ENCODE results near the gene GPR107. TPM values are rescaled to one million over a fixed set of nuclear protein-coding genes. Genes with fewer than 3 reads are reported as not detected.

GPR107 gene
- total RNA-seq, 2 experiments from 2014 or later = 10.4 to 24.3 TPM

DNA sequence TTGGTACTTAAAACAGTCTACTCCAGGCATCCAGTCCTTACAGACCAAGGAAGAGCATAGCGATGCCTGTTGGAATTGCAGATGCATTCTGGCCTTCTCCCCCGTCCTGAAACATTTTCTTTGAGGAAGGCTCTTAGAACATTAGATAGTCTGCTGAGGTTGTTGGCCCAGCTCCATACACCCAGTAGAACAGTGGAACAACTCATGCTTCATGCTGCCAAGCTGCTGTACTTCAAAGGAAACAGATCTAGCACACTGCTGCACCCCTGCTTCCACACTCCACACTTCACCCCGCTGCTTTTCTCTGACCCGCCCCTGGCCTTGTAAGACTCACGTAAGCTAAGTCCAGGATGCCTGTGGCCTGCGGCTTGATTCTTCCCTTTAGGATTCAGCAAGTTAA, 85.1 kb downstream of the GPR107 start:
- ChIA-PET CTCF (ENCODE audit: unreplicated experiment) (no interaction called here), POLR2A (no interaction called here)
- Histone ChIP-seq H3K9me3 (ENCODE audit: low read length) (no peaks in the 10 kb centered on the region), H2AFZ (ENCODE audit: low read length) (no peak overlapping the region), H3K36me3 (ENCODE audit: insufficient read depth, low read length) (no peaks in the 10 kb centered on the region), H3K27ac (ENCODE audit: low read depth, low read length, poor library complexity, severe bottlenecking) (no peak overlapping the region), H3K79me2 (ENCODE audit: insufficient read depth, low read depth, low read length) (no peaks in the 10 kb centered on the region), H3K9me2 (ENCODE audit: insufficient read depth, low read length) (no peaks in the 10 kb centered on the region), H3K4me1 (ENCODE audit: insufficient read depth, low read length, poor library complexity, severe bottlenecking) (no peaks in the 10 kb centered on the region), H3K4me3 (ENCODE audit: low read depth, low read length, poor library complexity, severe bottlenecking) (no peak overlapping the region), H4K20me1 (ENCODE audit: insufficient read depth, low read length) (no peaks in the 10 kb centered on the region), H3K4me2 (ENCODE audit: low read length) (no peak overlapping the region)
- no peak for TF ChIP-seq EZH2phosphoT487 (IDR thresholded peaks at IDR 0.05; ENCODE audit: borderline replicate concordance, low read depth, low read length)
- TF ChIP-seq, protein P1, sequence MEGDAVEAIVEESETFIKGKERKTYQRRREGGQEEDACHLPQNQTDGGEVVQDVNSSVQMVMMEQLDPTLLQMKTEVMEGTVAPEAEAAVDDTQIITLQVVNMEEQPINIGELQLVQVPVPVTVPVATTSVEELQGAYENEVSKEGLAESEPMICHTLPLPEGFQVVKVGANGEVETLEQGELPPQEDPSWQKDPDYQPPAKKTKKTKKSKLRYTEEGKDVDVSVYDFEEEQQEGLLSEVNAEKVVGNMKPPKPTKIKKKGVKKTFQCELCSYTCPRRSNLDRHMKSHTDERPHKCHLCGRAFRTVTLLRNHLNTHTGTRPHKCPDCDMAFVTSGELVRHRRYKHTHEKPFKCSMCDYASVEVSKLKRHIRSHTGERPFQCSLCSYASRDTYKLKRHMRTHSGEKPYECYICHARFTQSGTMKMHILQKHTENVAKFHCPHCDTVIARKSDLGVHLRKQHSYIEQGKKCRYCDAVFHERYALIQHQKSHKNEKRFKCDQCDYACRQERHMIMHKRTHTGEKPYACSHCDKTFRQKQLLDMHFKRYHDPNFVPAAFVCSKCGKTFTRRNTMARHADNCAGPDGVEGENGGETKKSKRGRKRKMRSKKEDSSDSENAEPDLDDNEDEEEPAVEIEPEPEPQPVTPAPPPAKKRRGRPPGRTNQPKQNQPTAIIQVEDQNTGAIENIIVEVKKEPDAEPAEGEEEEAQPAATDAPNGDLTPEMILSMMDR (conservative IDR thresholded peaks at IDR 0.05; ENCODE audit: low read length) = no peak
- intact Hi-C loops (cut with micrococcal nuclease; ENCODE audit: unreplicated experiment) = no loop called here
- DNase-seq (ENCODE audit: low spot score) = no peak
- BruUV-seq (replicated peaks) = no TSS peak

DNA sequence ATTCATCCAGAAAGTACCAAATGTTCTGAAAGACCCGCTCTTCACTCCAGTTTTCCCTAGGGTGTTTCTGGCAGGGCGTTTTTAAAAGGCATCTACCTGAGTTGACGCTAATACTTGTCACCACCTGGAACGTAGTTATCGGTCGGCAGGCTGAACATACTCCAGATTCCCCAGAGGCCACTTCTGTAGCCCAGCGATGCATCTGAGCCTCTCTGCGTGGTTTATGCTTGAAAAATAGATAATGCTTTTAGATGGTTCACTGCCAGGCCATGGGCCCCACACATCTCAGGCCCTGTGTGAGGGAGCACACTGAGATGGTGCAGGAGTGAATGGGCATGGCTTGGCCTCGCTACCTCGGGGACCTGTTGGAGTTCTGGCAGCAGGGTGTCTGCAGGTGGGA, 85.5 kb downstream of the GPR107 start:
- intact Hi-C loops (cut with micrococcal nuclease; ENCODE audit: unreplicated experiment) = no loop called here
- H3K79me2 ChIP-seq (ENCODE audit: insufficient read depth, low read depth, low read length) = no peaks in the 10 kb centered on the region
- BruUV-seq (replicated peaks) = no TSS peak
- no peaks in the 10 kb centered on the region for H4K20me1 ChIP-seq (ENCODE audit: insufficient read depth, low read length)
- ChIA-PET CTCF (ENCODE audit: unreplicated experiment) (no interaction called here), POLR2A (no interaction called here)
- H2AFZ ChIP-seq (ENCODE audit: low read length) = no peak overlapping the region
- no peaks in the 10 kb centered on the region for H3K4me1 ChIP-seq (ENCODE audit: insufficient read depth, low read length, poor library complexity, severe bottlenecking)
- H3K4me3 ChIP-seq (ENCODE audit: low read depth, low read length, poor library complexity, severe bottlenecking) = no peak overlapping the region
- no peak overlapping the region for H3K4me2 ChIP-seq (ENCODE audit: low read length)
- no peak for DNase-seq (ENCODE audit: low spot score)
- H3K27ac ChIP-seq (ENCODE audit: low read depth, low read length, poor library complexity, severe bottlenecking) = no peak overlapping the region
- no peaks in the 10 kb centered on the region for H3K36me3 ChIP-seq (ENCODE audit: insufficient read depth, low read length)
- no peaks in the 10 kb centered on the region for H3K9me3 ChIP-seq (ENCODE audit: low read length)
- H3K9me2 ChIP-seq (ENCODE audit: insufficient read depth, low read length) = no peaks in the 10 kb centered on the region
- TF ChIP-seq, protein P1 (conservative IDR thresholded peaks at IDR 0.05; ENCODE audit: low read length) = no peak
- no peak for TF ChIP-seq EZH2phosphoT487 (IDR thresholded peaks at IDR 0.05; ENCODE audit: borderline replicate concordance, low read depth, low read length)

DNA sequence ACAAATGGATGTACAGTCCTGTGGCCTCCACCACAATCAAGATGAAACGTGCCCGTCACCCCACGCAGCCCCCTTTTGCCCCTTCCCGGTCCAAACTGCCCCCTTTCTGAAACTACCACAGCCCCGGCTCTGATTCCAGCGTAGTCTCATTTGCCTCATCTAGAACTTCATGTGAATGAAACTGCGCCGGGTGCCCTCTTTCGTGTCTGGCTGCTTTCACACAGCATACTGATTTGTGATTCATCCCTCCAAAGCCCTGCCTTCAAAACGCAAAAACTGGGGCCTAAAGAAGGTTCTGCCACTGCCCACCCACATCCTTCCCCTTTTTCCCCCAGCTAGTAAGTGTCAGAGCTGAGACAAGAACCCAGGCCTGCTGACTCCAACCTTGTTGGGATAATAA, 87.0 kb downstream of the GPR107 start:
- DNase-seq (ENCODE audit: low spot score) = no peak
- ChIA-PET POLR2A (interaction anchor here (0.6 kb wide), 1 partner anchor 14 kb away, joined by 4 read pairs; no protein-coding TSS in a partner anchor), CTCF (ENCODE audit: unreplicated experiment) (no interaction called here)
- H2AFZ ChIP-seq (ENCODE audit: low read length) = no peak overlapping the region
- H3K4me2 ChIP-seq (ENCODE audit: low read length) = no peak overlapping the region
- H3K27ac ChIP-seq (ENCODE audit: low read depth, low read length, poor library complexity, severe bottlenecking) = no peak overlapping the region
- H3K36me3 ChIP-seq (ENCODE audit: insufficient read depth, low read length) = no peaks in the 10 kb centered on the region
- no peaks in the 10 kb centered on the region for H4K20me1 ChIP-seq (ENCODE audit: insufficient read depth, low read length)
- no peaks in the 10 kb centered on the region for H3K4me1 ChIP-seq (ENCODE audit: insufficient read depth, low read length, poor library complexity, severe bottlenecking)
- H3K79me2 ChIP-seq (ENCODE audit: insufficient read depth, low read depth, low read length) = no peaks in the 10 kb centered on the region
- H3K4me3 ChIP-seq (ENCODE audit: low read depth, low read length, poor library complexity, severe bottlenecking) = no peak overlapping the region
- no peak for TF ChIP-seq EZH2phosphoT487 (IDR thresholded peaks at IDR 0.05; ENCODE audit: borderline replicate concordance, low read depth, low read length)
- TF ChIP-seq, protein P1 (conservative IDR thresholded peaks at IDR 0.05; ENCODE audit: low read length) = no peak
- H3K9me3 ChIP-seq (ENCODE audit: low read length) = no peaks in the 10 kb centered on the region
- no peaks in the 10 kb centered on the region for H3K9me2 ChIP-seq (ENCODE audit: insufficient read depth, low read length)
- no TSS peak for BruUV-seq (replicated peaks)
- intact Hi-C loops (cut with micrococcal nuclease; ENCODE audit: unreplicated experiment) = no loop called here
